ENCODE data around the gene TMEM132D.

Gene TMEM132D

GRCh38 chr12:129409281-129409680 is 494.5 kb downstream of the TMEM132D start:
- no peak for DNase-seq

- no peak for DNase-seq
Measured at GRCh38 chr12:129404556-129404955, 499.3 kb downstream of the TMEM132D start.

- DNase-seq, result no peak
Measured at GRCh38 chr12:129401572-129401971, 502.3 kb downstream of the TMEM132D start.

- no peak for DNase-seq
Measured at GRCh38 chr12:129394177-129394825, 509.5 kb downstream of the TMEM132D start.

GRCh38 chr12:129393357-129393937 is 510.4 kb downstream of the TMEM132D start:
- DNase-seq, result no peak

- no peak for DNase-seq
Measured at GRCh38 chr12:129385637-129385990, 518.2 kb downstream of the TMEM132D start.

GRCh38 chr12:129383956-129384355 is 519.9 kb downstream of the TMEM132D start:
- no peak for DNase-seq

GRCh38 chr12:129381715-129382114 is 522.1 kb downstream of the TMEM132D start:
- no peak for DNase-seq

- no peak for DNase-seq
Measured at GRCh38 chr12:129379076-129379804, 524.6 kb downstream of the TMEM132D start.

- no peak for DNase-seq
Measured at GRCh38 chr12:129378496-129378895, 525.3 kb downstream of the TMEM132D start.

- no peak for DNase-seq
Measured at GRCh38 chr12:129373746-129374145, 530.1 kb downstream of the TMEM132D start.

- DNase-seq, result no peak
Measured at GRCh38 chr12:129372876-129373275, 530.9 kb downstream of the TMEM132D start.

- no peak for DNase-seq
Measured at GRCh38 chr12:129372348-129372747, 531.5 kb downstream of the TMEM132D start.

- no peak for DNase-seq
Measured at GRCh38 chr12:129371268-129371667, 532.6 kb downstream of the TMEM132D start.

- DNase-seq, result no peak
Measured at GRCh38 chr12:129366656-129367055, 537.2 kb downstream of the TMEM132D start.

- DNase-seq, result no peak
Measured at GRCh38 chr12:129363041-129363440, 540.8 kb downstream of the TMEM132D start.

GRCh38 chr12:129357233-129357632 is 546.6 kb downstream of the TMEM132D start:
- no peak for DNase-seq

- no peak for DNase-seq
Measured at GRCh38 chr12:129351481-129351880, 552.3 kb downstream of the TMEM132D start.

- DNase-seq, result no peak
Measured at GRCh38 chr12:129339336-129339735, 564.5 kb downstream of the TMEM132D start.

- DNase-seq, result no peak
Measured at GRCh38 chr12:129337413-129337812, 566.4 kb downstream of the TMEM132D start.

GRCh38 chr12:129335773-129336172 is 568.1 kb downstream of the TMEM132D start:
- DNase-seq, result no peak

- no peak for DNase-seq
Measured at GRCh38 chr12:129332286-129332685, 571.5 kb downstream of the TMEM132D start.

- no peak for DNase-seq
Measured at GRCh38 chr12:129331356-129332085, 572.3 kb downstream of the TMEM132D start.

- DNase-seq, result no peak
Measured at GRCh38 chr12:129328235-129328634, 575.6 kb downstream of the TMEM132D start.

Data from cerebellar nuclear complex (tissue), 1 donor.